ENCODE results near the gene WDR91.
A peak's percentile ranks its signal among the peaks of the same experiment; 100 is the strongest.
"Not testable (repeated sequence)": the region's sequence is repeated elsewhere in the genome, so short reads cannot be mapped to it uniquely, and the experiment has no call there.

WDR91 gene

DNA sequence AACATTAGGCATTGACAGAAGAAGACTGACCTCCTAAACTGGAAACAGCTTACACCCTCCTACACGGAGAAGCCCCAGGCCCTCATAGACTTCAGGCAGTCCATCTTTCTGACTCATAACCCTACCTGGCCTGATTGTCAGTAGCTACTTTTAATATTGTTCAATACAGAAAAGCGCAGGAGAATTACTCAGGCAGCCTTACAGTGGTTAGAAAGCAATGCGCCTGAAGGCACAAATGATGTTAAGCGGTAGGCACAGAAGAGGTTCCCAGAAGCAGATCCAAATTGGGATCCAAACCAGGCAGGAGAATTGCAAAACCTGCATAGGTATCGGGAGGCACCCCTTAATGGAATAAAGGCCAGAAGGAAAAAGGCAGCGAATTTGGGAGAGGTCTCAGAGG lies 35.4 kb downstream of the WDR91 start:
- DNase-seq = no peak

DNA sequence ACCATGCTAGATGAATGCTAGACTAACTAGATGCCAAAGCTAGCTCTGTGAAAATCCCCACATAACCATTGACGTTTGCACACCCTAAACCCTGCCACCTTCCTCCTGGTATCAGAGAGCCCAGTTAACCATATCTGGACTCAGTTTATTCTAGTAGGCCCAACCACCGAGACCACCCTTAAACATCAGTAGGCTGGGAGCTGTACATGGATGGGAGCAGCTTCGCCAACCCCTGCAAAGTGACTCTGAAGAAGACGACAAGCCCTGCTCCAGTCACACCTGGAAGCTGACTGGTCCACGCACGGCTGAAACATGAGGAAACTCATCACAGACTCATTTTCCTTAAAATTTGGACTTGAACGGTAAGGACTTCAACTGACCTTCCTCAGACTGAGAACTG lies 36.4 kb downstream of the WDR91 start:
- no peak for DNase-seq

- DNase-seq = not testable (repeated sequence)
These were observed 37.4 kb downstream of the WDR91 start for GRCh38 chr7:135173916-135174315.

DNA sequence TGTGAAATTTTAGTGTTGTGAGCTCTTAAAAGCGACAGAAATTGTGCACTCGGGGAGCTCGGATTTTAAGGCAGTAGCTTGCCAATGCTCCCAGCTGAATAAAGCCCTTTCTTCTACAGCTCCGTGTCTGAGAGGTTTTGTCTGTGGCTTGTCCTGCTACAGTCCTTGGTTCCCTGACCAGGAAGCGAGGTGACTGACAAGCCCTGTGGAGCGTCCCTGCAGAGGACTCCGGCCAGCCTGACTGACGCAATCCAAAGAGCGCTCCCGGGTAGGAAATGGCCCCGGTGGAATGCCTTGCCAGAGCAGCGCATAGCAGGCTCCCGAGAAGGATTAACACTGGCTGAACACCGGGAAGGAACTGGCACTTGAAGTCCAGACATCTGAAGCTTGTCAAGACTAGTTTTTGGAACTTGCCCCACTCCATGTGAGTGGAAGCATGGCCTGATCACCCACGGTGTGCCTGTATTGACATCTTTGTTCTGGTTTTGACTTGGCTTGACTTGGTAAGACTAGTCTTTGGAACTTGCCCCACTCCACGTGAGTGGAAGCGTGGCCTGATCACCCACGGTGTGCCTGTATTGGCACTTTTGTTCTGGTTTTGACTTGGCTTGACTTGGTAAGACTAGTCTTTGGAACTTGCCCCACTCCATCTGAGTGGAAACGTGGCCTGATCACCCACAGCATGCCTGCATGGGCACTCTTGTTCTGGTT lies 39.6 kb downstream of the WDR91 start:
- DNase-seq = not testable (repeated sequence)

DNA sequence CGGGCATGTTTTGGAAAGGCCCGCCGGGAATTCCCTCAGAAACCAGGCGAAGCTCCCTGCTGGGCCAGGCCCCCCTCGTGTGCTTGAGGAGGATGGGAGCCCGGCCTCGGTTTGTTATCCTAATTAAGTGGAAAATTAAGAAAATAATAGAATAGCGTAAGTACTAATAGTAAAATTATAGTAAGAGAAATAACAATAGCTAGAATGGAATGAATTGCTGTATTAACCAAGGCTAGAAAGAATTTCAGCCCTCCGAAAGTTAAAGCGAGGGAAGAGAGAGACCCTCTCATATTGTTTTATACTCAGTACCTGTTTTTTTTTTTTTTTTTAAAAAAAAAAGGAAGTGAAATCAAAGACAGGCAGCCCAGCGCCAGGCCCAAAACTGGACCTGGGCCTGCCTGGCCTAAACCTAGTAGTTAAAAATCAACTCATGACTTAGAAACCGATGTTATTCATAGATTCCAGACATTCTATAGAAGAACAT lies 40.3 kb downstream of the WDR91 start:
- not testable (repeated sequence) for DNase-seq

DNA sequence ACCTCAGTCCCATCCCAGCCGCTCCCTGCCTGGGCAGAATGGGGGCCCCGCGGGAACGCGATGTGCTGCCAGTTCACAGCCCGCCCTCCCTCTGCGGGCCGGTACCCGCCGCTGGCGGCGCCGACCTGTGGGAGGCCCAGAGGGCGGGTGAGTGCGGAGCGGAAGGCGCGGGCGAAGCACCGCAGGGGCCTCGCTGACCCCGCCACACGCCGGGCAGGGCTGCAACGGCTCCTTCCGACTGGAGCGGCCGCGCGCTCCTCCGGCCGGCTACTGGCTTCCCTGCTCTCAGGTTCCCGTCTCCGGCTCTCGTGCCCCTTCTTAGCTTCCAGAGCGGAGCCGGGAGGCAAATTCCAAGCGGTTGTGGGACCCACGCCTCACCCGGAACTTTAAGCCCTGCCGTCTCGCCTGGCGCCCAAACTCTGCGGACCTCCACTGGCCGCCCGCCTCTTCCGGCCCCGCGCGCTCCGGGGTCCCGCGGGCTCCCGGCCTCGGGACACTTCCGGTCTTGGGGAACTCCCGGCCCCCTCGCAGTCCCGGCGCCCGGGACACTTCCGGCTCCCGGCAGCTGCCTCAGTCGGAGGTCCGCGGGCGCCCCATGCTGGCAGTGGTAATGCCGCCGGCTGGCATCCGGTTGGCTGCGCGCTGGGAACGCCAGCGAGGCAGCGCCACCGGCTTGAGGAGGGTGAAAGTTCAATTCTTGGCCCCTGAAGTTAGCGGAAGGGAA lies 40.9 kb downstream of the WDR91 start, which contains the start of gene CYREN:
CYREN (minus strand) TSS at position 434 of the 724 bp plus-strand sequence. CDS start 1,785 bp downstream, outside the sequence.
- peak; percentile 80 for DNase-seq

DNA sequence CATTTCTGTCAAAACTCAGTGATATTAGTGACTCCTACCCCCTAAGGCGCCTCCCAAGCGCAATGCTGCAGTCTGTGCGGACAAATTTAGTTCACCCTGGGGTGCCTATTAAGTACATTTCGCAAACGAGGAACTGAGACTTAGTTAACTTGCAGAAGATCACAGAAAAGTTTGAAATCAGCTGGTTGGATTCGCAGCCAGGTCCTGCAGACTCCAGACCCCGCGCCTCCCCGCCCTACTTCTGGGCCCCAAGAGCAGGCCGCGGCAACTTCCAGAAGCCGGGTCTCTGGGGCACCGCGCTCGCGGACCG lies 41.4 kb downstream of the WDR91 start:
- no peak for DNase-seq

GRCh38 chr7:135169141-135169963 lies 42.0 kb downstream of the WDR91 start:
- DNase-seq = no peak

DNA sequence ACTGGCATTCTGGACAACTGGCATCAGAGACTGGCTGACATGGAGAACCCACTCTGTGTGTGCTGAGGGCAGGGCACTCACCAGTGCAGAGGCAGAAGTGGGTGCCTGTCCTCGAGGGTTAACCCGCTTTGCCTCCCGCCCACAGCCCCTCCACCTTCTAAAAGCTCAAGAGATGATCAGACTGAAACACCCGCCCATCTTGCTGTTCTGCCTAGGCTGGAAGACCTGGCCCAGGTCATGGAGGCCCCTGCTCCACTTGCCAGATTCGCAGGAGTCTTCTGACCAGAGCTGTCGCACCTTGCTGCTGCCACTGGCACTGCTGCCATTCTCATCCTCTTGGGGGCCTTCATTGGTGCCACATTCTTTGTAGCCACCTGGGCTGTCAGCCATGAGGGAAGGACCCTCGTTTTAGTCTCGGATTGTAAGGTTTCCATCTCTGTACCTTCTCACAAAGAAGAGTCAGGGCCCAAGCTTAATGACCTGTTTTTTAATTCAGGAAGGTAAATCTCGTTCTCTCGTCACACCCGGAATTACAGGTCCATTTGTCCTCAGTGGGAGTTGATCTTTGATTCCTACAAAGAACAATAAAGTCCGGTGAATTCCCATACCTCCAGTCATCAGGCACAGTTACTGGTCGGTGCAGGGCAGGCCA lies 42.7 kb downstream of the WDR91 start:
- no peak for DNase-seq

DNA sequence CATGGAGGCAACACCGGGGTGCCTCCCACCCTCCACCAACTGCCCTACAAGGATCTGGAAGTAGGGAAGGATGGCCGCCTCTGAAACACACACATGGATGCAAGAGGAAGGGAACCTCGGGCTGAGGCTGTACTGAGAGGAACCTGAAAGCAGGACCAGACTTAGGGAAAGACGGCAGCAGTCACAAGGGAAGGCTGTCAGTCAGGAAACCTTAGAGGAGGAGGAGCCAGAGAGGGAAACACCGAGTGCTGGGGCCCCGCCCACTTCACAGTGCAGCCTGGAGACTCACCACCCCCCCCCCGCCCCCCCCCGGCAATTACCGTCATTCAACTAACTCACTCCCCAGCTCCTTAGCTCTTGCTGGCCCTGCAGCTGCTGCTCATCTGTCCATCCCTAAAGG lies 43.3 kb downstream of the WDR91 start:
- DNase-seq = no peak

- DNase-seq = no peak
These were observed 43.9 kb downstream of the WDR91 start for GRCh38 chr7:135167365-135167917.

DNA sequence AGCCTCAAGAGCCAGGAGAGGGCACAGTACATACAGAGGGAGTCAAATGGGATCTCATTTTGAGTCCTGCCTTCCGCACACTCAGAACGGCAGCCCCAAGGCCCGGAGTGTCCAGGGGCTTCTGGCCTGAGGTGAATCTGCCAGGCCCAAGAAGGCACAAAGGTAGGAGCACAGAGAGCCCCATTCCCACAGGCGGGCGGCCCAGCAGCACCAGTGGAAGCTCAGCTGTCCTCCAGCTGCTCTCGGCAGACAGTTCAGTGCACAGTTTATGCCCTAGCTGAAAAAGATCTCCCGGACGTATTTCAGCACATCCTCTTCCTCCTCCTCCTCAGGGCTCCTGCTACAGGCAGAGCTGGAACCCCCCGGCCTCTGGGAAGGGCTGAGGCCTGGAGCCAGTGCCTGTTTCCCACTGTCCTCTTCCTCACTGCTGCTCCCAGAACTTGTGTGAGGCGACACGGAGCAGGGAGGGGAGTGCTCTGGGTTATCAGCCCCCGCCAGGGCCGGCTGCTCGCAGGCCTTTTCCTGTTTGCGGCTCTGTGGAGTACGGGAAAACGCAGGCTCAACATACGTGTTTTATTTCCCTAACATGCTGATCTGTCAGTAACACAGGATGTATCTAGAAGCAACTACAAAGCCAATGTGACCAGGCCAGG lies 44.9 kb downstream of the WDR91 start:
- no peak for DNase-seq

GRCh38 chr7:135165862-135166261 lies 45.5 kb downstream of the WDR91 start:
- DNase-seq = no peak

GRCh38 chr7:135164357-135165061 lies 46.8 kb downstream of the WDR91 start:
- no peak for DNase-seq

- DNase-seq = no peak
These were observed 48.8 kb downstream of the WDR91 start for GRCh38 chr7:135162382-135163001.

DNA sequence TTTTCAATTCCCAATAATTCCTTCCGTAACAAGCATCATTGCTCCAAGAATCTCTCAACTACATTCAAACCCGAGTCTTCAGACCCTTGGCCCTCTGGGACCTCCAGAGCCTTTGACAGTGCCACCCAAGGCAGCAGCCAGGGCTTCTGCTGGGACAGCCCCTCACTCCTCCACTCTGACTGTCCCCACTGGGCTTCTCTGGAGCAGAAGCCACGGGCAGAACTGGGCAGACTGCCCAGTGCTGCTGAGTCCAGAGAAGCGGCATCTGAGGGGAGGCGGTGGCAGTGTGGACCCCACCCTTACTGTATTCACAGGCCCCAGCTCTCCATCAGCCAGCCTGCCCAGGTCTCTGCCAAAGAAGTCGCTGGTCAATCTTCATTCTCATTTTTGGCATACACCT lies 49.7 kb downstream of the WDR91 start:
- no peak for DNase-seq

DNA sequence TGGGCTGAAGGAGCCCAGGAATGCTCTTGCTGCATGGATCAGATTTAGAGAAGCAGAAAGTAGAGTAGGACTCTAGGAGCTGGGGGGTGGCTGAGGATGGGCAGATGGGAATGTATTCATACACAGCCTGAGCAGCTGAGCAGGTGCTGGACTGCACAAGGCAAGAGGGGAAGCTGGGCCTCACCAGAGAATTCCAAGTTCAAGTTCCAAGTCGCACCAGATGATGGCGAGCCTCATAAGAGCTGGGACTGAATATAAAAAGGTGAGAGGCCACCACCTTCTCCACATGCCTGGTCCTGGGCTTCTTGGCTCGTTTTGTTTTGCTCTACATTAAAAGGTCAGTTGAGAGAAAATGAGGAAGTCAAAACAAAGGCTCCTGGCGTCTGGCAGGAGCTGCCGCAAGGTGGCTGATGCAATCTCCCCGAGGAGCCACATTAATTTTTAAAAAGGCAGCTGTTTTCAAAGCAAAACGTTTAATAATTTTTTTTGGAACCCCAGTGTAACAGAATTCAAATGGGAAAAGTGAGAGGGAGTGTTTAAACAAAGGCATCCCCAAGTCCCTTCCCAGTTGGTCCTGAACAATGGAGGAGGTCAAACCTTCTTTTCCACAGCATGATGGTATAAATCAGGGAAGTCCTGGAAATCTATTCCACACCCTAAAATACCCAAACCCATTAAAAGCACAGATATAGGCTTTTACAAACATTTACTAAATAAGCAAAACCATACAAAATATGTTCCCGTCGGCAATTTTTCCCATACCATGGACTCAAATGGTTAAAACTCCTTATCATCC lies 50.3 kb downstream of the WDR91 start:
- no peak for DNase-seq

GRCh38 chr7:135160098-135160857 lies 51.0 kb downstream of the WDR91 start:
- DNase-seq = no peak

DNA sequence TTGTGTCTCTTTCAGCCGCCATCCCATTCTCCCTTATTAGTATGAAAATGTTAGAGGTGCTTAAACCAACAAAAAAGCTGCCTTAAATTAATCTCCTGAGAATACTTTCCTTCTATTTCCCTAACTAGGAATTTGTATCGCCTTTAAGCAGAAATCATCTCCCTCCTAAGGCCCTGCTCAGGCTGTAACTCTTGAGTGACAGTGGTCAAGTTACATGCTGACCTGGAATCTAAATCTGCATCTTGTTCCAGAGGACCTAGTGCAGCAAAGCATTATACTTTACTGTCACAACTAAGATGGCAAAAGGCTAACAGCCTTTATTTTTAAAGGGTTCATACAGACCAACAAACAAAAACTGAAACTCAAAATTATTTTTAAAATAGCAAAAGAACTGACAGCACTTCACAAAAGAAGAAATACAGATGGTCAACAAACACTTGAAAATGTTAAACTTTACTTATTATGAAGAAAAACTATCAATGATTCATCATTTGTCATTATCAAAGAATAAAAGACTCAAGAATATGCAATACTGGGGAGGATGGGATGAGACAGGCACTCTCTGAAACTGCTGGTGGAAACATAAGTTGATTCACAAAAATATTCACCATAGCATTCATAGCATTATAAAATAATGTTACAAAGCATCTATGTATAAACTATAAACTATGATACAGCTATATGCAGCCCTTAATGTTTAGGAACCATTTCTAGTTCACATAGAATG lies 51.8 kb downstream of the WDR91 start:
- DNase-seq = no peak

Measured in NCI-H446 treated with DMSO at 0.1 percent for 48 hours (cell line).